Endothelial cell of umbilical vein (primary cell): ENCODE measurements around the gene INSYN2B. TPM values are rescaled to one million over a fixed set of nuclear protein-coding genes. Genes with fewer than 3 reads are reported as not detected.
A peak's percentile ranks its signal among the peaks of the same experiment; 100 is the strongest.

Source experiments
- Bru-seq: library from RNA; stranded (reverse); fragments of 400-500 nt; gene quantifications from one replicate; lab custom pipeline; 2021; lab: Mats Ljungman, UMichigan
- BruChase-seq, 2 experiments: library from RNA; stranded (reverse); fragments of 400-500 nt; gene quantifications; one replicate each; lab custom pipeline; 2021; lab: Mats Ljungman, UMichigan
- BruUV-seq: library from RNA; stranded (reverse); fragments of 400-500 nt; replicated peaks from 2 replicates; lab custom pipeline; 2021; lab: Mats Ljungman, UMichigan
- CTCF ChIA-PET: fragments of 300-600, 350-600 bp; sonication (Branson Sonifier 250); formaldehyde crosslinking; loops from one replicate; lab custom pipeline; 2021; ENCODE audit warnings: antibody characterized with exemption, inconsistent platforms; lab: Charles Lee
- POLR2A ChIA-PET: fragments of 300-600, 350-600 bp; sonication (Branson Sonifier 250); formaldehyde crosslinking; loops from one replicate; lab custom pipeline; 2021; ENCODE audit warnings: antibody characterized with exemption, inconsistent platforms; lab: Charles Lee
- DNase-seq: peaks from one replicate; pipeline ENCODE4 v3.0.0-alpha.2; 2011; ENCODE audit warnings: low read depth, low spot score
- FAIRE-seq: peaks from 2 replicates; lab custom pipeline; 2011; peaks lifted over from hg19 to GRCh38; lab: Jason Lieb, UNC
- H2AFZ ChIP-seq: 2 replicates; pipeline ENCODE4 v1.6.0; 2012; ENCODE audit warnings: low read depth, low read length, control low read depth, inconsistent platforms
- H3K27ac ChIP-seq: 2 replicates; pipeline ENCODE4 v1.5.1; 2011; ENCODE audit warnings: low read depth, mild to moderate bottlenecking, control low read depth, low read length, moderate library complexity; ENCODE audit not compliant: insufficient read depth
- H3K27me3 ChIP-seq, 2 experiments: 2 replicates each; pipeline versions ENCODE4 v1.6.0 to v1.6.1; 2011; ENCODE audit warnings: low read length in 2 of 2, mixed read lengths in 1 of 2; ENCODE audit not compliant: control insufficient read depth in 2 of 2, insufficient read depth in 2 of 2
- H3K36me3 ChIP-seq, 2 experiments: 2 replicates in 1 of 2; 3 replicates in 1 of 2; pipeline ENCODE4 v1.5.1; 2011; ENCODE audit warnings: low read length in 2 of 2, mild to moderate bottlenecking in 1 of 2, moderate library complexity in 1 of 2; ENCODE audit not compliant: control insufficient read depth in 2 of 2, insufficient read depth in 2 of 2; ENCODE audit errors: extremely low read depth in 1 of 2
- H3K4me1 ChIP-seq: 3 replicates; pipeline ENCODE4 v1.5.1; 2011; ENCODE audit warnings: mild to moderate bottlenecking, low read length; ENCODE audit not compliant: control insufficient read depth, insufficient read depth; ENCODE audit errors: extremely low read depth
- H3K4me2 ChIP-seq: 2 replicates; pipeline ENCODE4 v1.6.1; 2011; ENCODE audit warnings: low read length, control low read depth, mixed read lengths; ENCODE audit not compliant: insufficient read depth
- H3K4me3 ChIP-seq, 3 experiments: fragments of 200-600 bp in 1 of 3; sonication (generic), shearing (Covaris generic) in 1 of 3; replicated peaks in 1 of 3; 2 replicates each; pipeline ENCODE4 v1.5.1; 2011 to 2016; ENCODE audit warnings: control low read depth in 3 of 3, low read length in 3 of 3, mild to moderate bottlenecking in 2 of 3, inconsistent platforms in 1 of 3, low read depth in 1 of 3, moderate library complexity in 1 of 3; ENCODE audit not compliant: insufficient read depth in 1 of 3
- H3K79me2 ChIP-seq: 2 replicates; pipeline ENCODE4 v1.6.0; 2012; ENCODE audit warnings: low read length, inconsistent platforms; ENCODE audit not compliant: control insufficient read depth, insufficient read depth
- H3K9ac ChIP-seq: replicated peaks from 2 replicates; pipeline ENCODE3; 2011; ENCODE audit warnings: low read length, control low read depth; ENCODE audit not compliant: insufficient read depth; ENCODE audit errors: extremely low read depth
- H3K9me1 ChIP-seq: replicated peaks from 3 replicates; pipeline ENCODE4 v1.6.0; 2011; ENCODE audit warnings: mild to moderate bottlenecking, low read length; ENCODE audit not compliant: control insufficient read depth, insufficient read depth; ENCODE audit errors: extremely low read depth
- H3K9me3 ChIP-seq: replicated peaks from 2 replicates; pipeline ENCODE4 v1.5.1; 2012; ENCODE audit warnings: low read length, inconsistent platforms; ENCODE audit not compliant: control insufficient read depth, insufficient read depth
- H4K20me1 ChIP-seq: replicated peaks from 2 replicates; pipeline ENCODE3; 2011; ENCODE audit warnings: mild to moderate bottlenecking, low read length; ENCODE audit not compliant: control insufficient read depth, insufficient read depth; ENCODE audit errors: extremely low read depth
- CTCF ChIP-seq, 2 donors: IDR thresholded peaks; 1 replicate in 1 of 2; 2 replicates in 1 of 2; pipeline ENCODE4 v1.5.1; 2011; ENCODE audit warnings: low read length in 2 of 2, mild to moderate bottlenecking in 2 of 2, moderate library complexity in 2 of 2, control low read depth in 1 of 2, inconsistent platforms in 1 of 2, low read depth in 1 of 2; ENCODE audit not compliant: insufficient read depth in 1 of 2; ENCODE audit errors: extremely low read depth in 1 of 2
- EZH2 ChIP-seq: IDR thresholded peaks from 2 replicates; pipeline ENCODE4 v1.6.1; 2012; ENCODE audit warnings: borderline replicate concordance, low read depth, mild to moderate bottlenecking, moderate library complexity, low read length, inconsistent platforms; ENCODE audit not compliant: severe bottlenecking
- FOS ChIP-seq: IDR thresholded peaks from 2 replicates; pipeline ENCODE4 v1.6.1; 2011; ENCODE audit warnings: mild to moderate bottlenecking, low read length, moderate library complexity, borderline replicate concordance; ENCODE audit not compliant: insufficient read depth
- GATA2 ChIP-seq: IDR thresholded peaks from 2 replicates; pipeline ENCODE4 v1.7.0; 2011; ENCODE audit warnings: low read depth, mild to moderate bottlenecking, moderate library complexity, mixed read lengths, low read length; ENCODE audit not compliant: insufficient read length, insufficient read depth
- JUN ChIP-seq: IDR thresholded peaks from 2 replicates; pipeline ENCODE4 v1.6.1; 2011; ENCODE audit warnings: borderline replicate concordance, low read depth; ENCODE audit not compliant: insufficient read length, insufficient read depth
- MAX ChIP-seq: IDR thresholded peaks from 2 replicates; pipeline ENCODE4 v1.6.1; 2011; ENCODE audit not compliant: insufficient read depth, insufficient read length
- MYC ChIP-seq: IDR thresholded peaks from one replicate; pipeline ENCODE4 v1.6.1; 2011; ENCODE audit warnings: mild to moderate bottlenecking, low read depth, low read length
- POLR2A ChIP-seq: IDR thresholded peaks from 2 replicates; pipeline ENCODE4 v1.6.1; 2012; ENCODE audit warnings: low read depth, mild to moderate bottlenecking, control low read depth, low read length
- dilution Hi-C: fragments of 300-500 bp; cut with MboI; formaldehyde crosslinking; loops from one replicate; pipeline ENCODE4 v1.15.0; 2019; ENCODE audit warnings: low sequenced_read_pairs; ENCODE audit not compliant: extremely low pct_ligation_motif_present
- intact Hi-C: fragments of 100-400 bp; cut with micrococcal nuclease; formaldehyde crosslinking; loops from one replicate; pipeline ENCODE4 v1.10.0; 2022
- long read RNA-seq: library from polyadenylated mRNA; stranded (forward); transcript quantifications from one replicate; pipeline ENCODE4 v2.0.0, GENCODE V29; 2021
- polyA minus RNA-seq, 3 experiments: library from RNA; depleted of rRNA, polyadenylated mRNA; stranded (reverse); fragments of >200 nt; gene quantifications; 1 replicate in 1 of 3; 2 replicates in 2 of 3; pipeline ENCODE4 v1.2.3, GENCODE V29; 2011
- polyA plus RNA-seq, 4 experiments: library from polyadenylated mRNA; depleted of rRNA in 3 of 4; stranded (reverse) in 3 of 4; unstranded in 1 of 4; fragments of >200 nt; gene quantifications; 2 replicates each; pipeline versions ENCODE4 v1.2.1 to v1.2.3, GENCODE V29; 2011 to 2012; ENCODE audit warnings: missing spikeins in 1 of 4
- total RNA-seq: library from RNA; stranded (reverse); gene quantifications from 2 replicates; pipeline ENCODE4 v1.2.3, GENCODE V29; 2021

INSYN2B gene
- total RNA-seq (8.2 and 9.9 TPM in 2 replicates), polyA plus RNA-seq (12.6 and 17.1 TPM in 2 replicates), polyA minus RNA-seq (8.4 and 9.0 TPM in 2 replicates), Bru-seq, nascent RNA (percentile 74 among the genes with signal in this experiment), BruChase-seq, experiment 1, labeled RNA remaining after a 6-hour chase (percentile 62 among the genes with signal in this experiment), BruChase-seq, experiment 2, labeled RNA remaining after a 2-hour chase (percentile 73 among the genes with signal in this experiment)
- 11.0 and 18.9 TPM in 2 replicates for polyA plus RNA-seq (2011; cell fraction: cytosol; rRNA removed)
- polyA plus RNA-seq (2011; cell fraction: nucleus; rRNA removed) = 14.4 and 19.4 TPM in 2 replicates
- polyA plus RNA-seq (2012) = 12.8 and 20.5 TPM in 2 replicates
- polyA minus RNA-seq (2011; cell fraction: cytosol; rRNA and poly(A)+ RNA removed) = not detected
- 9.1 and 14.4 TPM in 2 replicates for polyA minus RNA-seq (2011; cell fraction: nucleus; rRNA and poly(A)+ RNA removed)
- long read RNA-seq, transcript INSYN2B-201 (4 exons, 2,999 nt) = major isoform, 5 of 12 reads
- long read RNA-seq, partial matches to known transcripts = 4 of 12 reads
- long read RNA-seq, other reads (novel, unspliced or antisense) = 3 of 12 reads

GRCh38 chr5:169980418-169981053 lies at the start of gene INSYN2B:
Gene INSYN2B (minus strand): TSS chr5:169980495. CDS start chr5:169883898, 96,597 bp downstream.
- H3K9me3 ChIP-seq = no peaks in the 10 kb centered on the region
- no peaks in the 10 kb centered on the region for H3K27me3 ChIP-seq
- CTCF ChIA-PET = interaction anchor here (0.5 to 3.2 kb wide), 105 partner anchors 9 to 1480 kb away, joined by 3 to 180 read pairs (median 6); partner anchors contain the start of genes DOCK2 and SPDL1
- DNase-seq (peak; percentile 96), FAIRE-seq (peak; percentile 94)
- no peaks in the 10 kb centered on the region for H3K36me3 ChIP-seq
- H3K9me1 ChIP-seq = no peaks in the 10 kb centered on the region
- POLR2A ChIA-PET = interaction anchor here (0.7 to 1.5 kb wide), 4 partner anchors 9 to 397 kb away, joined by 3 to 10 read pairs (median 4); partner anchors contain the start of gene SPDL1
- intact Hi-C loops (loop anchor here (1.0 to 2.0 kb wide), 9 partner anchors 34 to 396 kb away; no protein-coding TSS in a partner anchor), dilution Hi-C loops (no loop called here)
- peak within 1 kb of the TSS; percentile 97 for H3K27ac ChIP-seq
- peaks cover 41% of the 10 kb centered on the region for H3K4me1 ChIP-seq
- H3K79me2 ChIP-seq = peaks cover 46% of the 10 kb centered on the region
- BruUV-seq = no TSS peak
- H3K9ac ChIP-seq = peak within 1 kb of the TSS; percentile 97
- no peaks in the 10 kb centered on the region for H4K20me1 ChIP-seq
- peak within 1 kb of the TSS; percentile 47 to 99 (median 97) for H3K4me3 ChIP-seq
- TF ChIP-seq MAX = no peak
- TF ChIP-seq FOS = no peak
- TF ChIP-seq CTCF (IDR thresholded peaks at IDR 0.05; ENCODE audit: extremely low read depth in 1 of 2, insufficient read depth in 1 of 2, low read depth in 1 of 2, low read length in 2 of 2) = peak; percentile 65 to 66
- peak; percentile 59 for TF ChIP-seq POLR2A
- TF ChIP-seq MYC = no peak
- no peak for TF ChIP-seq EZH2
- TF ChIP-seq JUN = no peak
- no peak for TF ChIP-seq GATA2
- peak within 1 kb of the TSS; percentile 99 for H3K4me2 ChIP-seq
- H2AFZ ChIP-seq = peak within 1 kb of the TSS; percentile 80
